Stimulated activated naive CD8-positive, alpha-beta T cell treated with anti-CD3 and anti-CD28 coated beads, Interleukin-15, Interleukin-2, amounts not matched to agents 100 ng/mL and 50 ng/mL, for 24 hours (primary cell): Measurements from ENCODE around the gene SOD1.
A peak's percentile ranks its signal among the peaks of the same experiment; 100 is the strongest.
"Not testable (repeated sequence)": the region's sequence is repeated elsewhere in the genome, so short reads cannot be mapped to it uniquely, and the experiment has no call there.

Experiments
- H3K27ac Mint-ChIP-seq: one replicate; pipeline ENCODE4 v1.8.0; 2021; ENCODE audit warnings: mild to moderate bottlenecking, mixed read lengths
- H3K27me3 Mint-ChIP-seq: one replicate; pipeline ENCODE4 v1.8.0; 2021; ENCODE audit warnings: mixed read lengths
- H3K36me3 Mint-ChIP-seq: one replicate; pipeline ENCODE4 v1.8.0; 2021; ENCODE audit warnings: low read depth, mixed read lengths
- H3K4me1 Mint-ChIP-seq: one replicate; pipeline ENCODE4 v1.8.0; 2021; ENCODE audit warnings: low read depth, mixed read lengths
- H3K4me3 Mint-ChIP-seq: one replicate; pipeline ENCODE4 v1.8.0; 2021; ENCODE audit warnings: mild to moderate bottlenecking, mixed read lengths
- H3K9me3 Mint-ChIP-seq: one replicate; pipeline ENCODE4 v1.8.0; 2021; ENCODE audit warnings: mixed read lengths

Gene SOD1

DNA sequence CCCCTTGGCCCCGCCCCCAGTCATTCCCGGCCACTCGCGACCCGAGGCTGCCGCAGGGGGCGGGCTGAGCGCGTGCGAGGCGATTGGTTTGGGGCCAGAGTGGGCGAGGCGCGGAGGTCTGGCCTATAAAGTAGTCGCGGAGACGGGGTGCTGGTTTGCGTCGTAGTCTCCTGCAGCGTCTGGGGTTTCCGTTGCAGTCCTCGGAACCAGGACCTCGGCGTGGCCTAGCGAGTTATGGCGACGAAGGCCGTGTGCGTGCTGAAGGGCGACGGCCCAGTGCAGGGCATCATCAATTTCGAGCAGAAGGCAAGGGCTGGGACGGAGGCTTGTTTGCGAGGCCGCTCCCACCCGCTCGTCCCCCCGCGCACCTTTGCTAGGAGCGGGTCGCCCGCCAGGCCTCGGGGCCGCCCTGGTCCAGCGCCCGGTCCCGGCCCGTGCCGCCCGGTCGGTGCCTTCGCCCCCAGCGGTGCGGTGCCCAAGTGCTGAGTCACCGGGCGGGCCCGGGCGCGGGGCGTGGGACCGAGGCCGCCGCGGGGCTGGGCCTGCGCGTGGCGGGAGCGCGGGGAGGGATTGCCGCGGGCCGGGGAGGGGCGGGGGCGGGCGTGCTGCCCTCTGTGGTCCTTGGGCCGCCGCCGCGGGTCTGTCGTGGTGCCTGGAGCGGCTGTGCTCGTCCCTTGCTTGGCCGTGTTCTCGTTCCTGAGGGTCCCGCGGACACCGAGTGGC lies at the start of gene SOD1:
SOD1 (plus strand) TSS at position 158 of the 723 bp plus-strand sequence; CDS start at position 235, 77 bp downstream.
- H3K27ac Mint-ChIP-seq: peak within 1 kb of the TSS; percentile 99
- H3K4me1 Mint-ChIP-seq: peaks cover 72% of the 10 kb centered on the region
- no peaks in the 10 kb centered on the region for H3K27me3 Mint-ChIP-seq
- peaks cover 41% of the 10 kb centered on the region for H3K36me3 Mint-ChIP-seq
- H3K4me3 Mint-ChIP-seq: peak within 1 kb of the TSS; percentile 96
- H3K9me3 Mint-ChIP-seq: no peaks in the 10 kb centered on the region

DNA sequence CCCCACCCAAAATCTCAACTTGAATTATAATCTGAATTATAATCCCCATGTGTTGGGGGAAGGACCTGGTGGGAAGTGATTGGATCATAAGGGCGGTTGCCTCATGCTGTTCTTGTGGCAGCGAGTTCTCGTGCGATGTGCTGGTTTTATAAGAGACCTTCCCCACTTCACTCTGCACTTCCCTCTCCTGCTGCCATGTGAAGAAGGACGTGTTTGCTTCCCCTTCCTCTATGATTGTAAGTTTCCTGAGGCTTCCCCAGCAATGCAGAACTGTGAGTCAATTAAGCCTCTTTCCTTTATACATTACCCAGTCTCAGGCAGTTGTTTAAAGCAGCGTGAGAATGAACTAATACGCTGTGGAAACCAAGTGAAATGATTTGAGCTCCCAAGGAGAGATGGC lies 48.0 kb upstream of the SOD1 start:
- peaks cover 4% of the 10 kb centered on the region for H3K9me3 Mint-ChIP-seq
- H3K36me3 Mint-ChIP-seq: peaks cover 4% of the 10 kb centered on the region
- no peak overlapping the region for H3K27ac Mint-ChIP-seq
- peaks cover 15% of the 10 kb centered on the region for H3K27me3 Mint-ChIP-seq
- H3K4me1 Mint-ChIP-seq: peaks cover 5% of the 10 kb centered on the region
- no peak overlapping the region for H3K4me3 Mint-ChIP-seq

DNA sequence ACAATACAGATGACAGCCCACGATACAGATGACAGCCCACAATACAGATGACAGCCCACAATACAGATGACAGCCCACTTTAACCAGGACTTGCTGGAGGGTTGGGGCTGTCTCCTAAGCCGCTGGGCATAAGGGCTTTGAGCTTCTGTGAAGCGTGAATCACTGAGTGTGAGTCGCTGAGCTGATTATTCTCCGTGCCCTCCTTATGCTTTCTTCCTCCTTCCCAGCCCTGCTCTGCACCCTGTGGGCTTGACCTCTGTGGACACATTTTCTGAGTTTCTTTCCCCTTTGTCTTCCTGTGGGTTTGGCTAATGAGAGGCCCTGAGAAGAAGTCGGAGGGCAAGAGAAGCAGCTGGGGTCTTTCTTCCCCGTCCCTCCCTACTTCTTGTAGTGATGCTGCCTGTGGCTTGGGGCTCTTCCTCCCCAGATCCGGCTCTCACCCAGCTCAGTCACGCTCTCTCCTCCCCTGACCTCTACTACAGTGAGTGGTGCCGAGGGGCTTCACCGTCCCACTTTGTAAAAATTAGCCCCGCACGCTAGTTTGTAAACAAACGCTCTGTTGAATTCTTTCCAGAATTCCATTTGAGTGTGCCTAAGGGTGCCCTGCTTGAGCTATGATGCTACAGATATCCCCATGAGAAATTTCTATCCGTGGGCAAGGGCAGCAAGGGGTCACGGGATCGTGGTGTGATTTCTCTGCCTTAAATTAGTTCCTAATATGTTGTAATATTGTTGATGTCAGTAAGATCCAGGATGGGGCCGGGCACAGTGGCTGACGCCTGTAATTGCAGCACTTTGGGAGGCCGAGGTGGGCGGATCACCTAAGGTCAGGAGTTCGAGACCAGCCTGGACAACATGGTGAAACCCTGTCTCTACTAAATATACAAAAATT lies 46.4 kb upstream of the SOD1 start:
- Mint-ChIP-seq H3K4me1 (peaks cover 5% of the 10 kb centered on the region), H3K27me3 (peaks cover 15% of the 10 kb centered on the region), H3K4me3 (no peak overlapping the region), H3K27ac (no peak overlapping the region), H3K36me3 (peaks cover 4% of the 10 kb centered on the region), H3K9me3 (peaks cover 4% of the 10 kb centered on the region)

DNA sequence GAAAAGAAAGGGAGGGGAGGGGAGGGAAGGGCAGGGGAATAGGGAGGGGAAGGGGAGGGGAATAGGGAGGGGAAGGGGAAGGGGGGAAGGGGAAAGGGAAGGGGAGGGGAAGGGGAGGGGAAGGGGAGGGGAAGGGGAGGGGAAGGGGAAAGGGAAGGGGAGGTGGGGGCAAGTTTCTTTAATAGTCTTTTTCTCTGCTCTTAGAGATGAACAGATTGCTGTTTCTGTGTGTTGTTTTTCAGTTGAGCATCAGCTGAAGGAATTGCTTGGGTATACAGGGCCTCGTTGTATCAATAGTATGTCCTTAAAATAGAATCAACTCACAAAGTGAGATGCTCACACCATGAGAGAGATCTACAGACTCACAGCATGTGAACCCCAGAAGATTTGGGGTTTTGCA lies 44.8 kb upstream of the SOD1 start:
- no peak overlapping the region for H3K4me3 Mint-ChIP-seq
- H3K4me1 Mint-ChIP-seq: peaks cover 5% of the 10 kb centered on the region
- no peak overlapping the region for H3K27ac Mint-ChIP-seq
- peaks cover 4% of the 10 kb centered on the region for H3K36me3 Mint-ChIP-seq
- H3K27me3 Mint-ChIP-seq: peaks cover 15% of the 10 kb centered on the region
- peaks cover 7% of the 10 kb centered on the region for H3K9me3 Mint-ChIP-seq

DNA sequence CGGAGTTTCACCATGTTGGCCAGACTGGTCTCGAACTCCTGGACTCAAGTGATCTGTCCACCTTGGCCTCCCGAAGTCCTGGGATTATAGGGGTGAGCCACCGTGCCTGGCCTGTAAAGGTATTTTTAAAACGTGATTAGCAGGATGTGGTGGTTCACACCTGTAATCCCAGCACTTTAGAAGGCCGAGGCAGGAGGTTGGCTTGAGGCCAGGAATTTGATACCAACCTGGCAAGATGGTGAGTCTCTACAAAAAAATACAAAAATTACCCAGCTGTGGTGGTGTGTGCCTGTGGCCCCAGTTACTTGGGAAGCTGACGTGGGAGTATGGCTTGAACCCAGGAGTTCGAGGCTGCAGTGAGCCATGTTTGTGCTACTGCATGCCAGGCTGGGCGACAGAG lies 43.3 kb upstream of the SOD1 start:
- Mint-ChIP-seq H3K4me1 (peaks cover 5% of the 10 kb centered on the region), H3K27ac (no peak overlapping the region), H3K9me3 (peaks cover 7% of the 10 kb centered on the region), H3K4me3 (no peak overlapping the region), H3K27me3 (peaks cover 12% of the 10 kb centered on the region), H3K36me3 (peaks cover 4% of the 10 kb centered on the region)

DNA sequence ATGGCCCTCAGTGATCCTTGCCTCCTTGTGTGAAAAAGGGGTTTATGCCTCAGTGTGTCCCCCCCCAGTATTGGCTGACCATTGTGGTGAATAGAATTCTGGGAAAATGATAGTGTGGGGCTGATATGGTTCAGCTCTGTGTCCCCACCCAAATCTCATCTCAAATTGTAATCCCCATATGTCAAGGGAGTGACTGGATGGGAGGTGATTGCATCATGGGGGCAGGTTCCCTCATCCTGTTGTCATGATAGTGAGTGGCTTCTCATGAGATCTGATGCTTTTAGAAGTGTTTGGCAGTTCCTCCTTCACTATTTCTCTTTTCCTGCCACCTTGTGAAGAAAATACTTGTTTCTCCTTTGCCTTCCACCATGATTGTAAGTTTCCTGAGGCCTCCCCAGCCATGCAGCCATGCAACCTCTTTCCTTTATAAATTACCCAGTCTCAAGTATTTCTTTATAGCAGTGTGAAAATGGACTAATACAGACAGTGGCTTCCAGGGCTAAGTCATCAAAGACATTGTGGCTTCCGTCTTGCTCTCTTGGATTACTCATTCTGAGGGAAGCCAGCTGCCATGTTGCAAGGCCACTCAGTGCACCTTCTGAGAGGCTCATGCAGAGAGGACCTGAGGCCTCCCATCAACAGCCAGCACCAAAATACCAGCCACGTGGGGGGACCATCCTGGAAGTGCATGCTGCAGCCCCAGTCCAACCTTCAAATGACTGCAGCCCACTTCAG lies 40.6 kb upstream of the SOD1 start:
- Mint-ChIP-seq H3K36me3 (no peaks in the 10 kb centered on the region), H3K27ac (no peak overlapping the region)

DNA sequence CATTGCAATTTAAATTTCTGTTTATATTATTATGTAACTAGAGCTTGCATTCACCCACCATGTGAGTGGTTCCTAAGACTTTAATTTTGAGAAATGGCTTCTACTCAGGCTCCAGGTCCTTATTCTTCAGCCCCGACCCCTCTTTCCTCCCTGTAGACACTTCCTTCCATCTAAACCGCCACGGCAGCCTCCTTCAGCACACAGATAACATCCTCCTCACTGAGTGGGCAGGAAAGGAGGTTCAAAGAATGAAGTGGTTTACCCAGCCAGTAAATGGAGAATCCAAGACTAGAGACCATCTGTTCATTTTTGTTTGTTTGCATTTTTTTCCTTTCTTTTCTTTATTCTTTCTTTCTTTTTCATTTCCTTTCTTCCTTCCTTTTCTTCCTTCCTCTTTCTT lies 37.1 kb upstream of the SOD1 start:
- H3K27me3 Mint-ChIP-seq: no peaks in the 10 kb centered on the region
- H3K4me3 Mint-ChIP-seq: no peak overlapping the region
- peak overlapping the region; percentile 39 for H3K27ac Mint-ChIP-seq
- peaks cover 4% of the 10 kb centered on the region for H3K9me3 Mint-ChIP-seq
- H3K36me3 Mint-ChIP-seq: no peaks in the 10 kb centered on the region
- H3K4me1 Mint-ChIP-seq: peaks cover 6% of the 10 kb centered on the region

More for the DNA sequence above, 40.6 kb upstream of the SOD1 start:
- H3K9me3 Mint-ChIP-seq: peaks cover 4% of the 10 kb centered on the region
- no peaks in the 10 kb centered on the region for H3K27me3 Mint-ChIP-seq
- peaks cover 6% of the 10 kb centered on the region for H3K4me1 Mint-ChIP-seq
- no peak overlapping the region for H3K4me3 Mint-ChIP-seq

DNA sequence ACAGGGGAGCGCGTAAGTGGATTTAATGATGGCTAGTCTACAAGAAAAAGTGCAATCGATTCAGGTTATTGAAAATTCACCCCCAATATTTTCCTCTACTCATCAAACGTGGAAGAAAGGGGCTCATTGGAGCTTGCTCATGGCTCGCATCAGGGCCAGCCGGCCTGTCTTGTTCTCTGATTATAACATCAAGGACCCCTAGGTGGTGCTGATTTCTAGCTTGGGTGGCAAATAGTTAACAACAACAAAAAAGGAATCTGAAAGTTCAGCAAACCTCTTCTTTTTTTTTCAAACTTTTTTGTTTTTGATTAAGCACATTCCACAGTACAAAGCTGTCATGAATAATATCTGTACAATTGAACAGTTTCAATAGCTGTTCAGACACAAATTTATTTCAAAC lies 35.8 kb upstream of the SOD1 start:
- H3K4me1 Mint-ChIP-seq: peaks cover 6% of the 10 kb centered on the region
- H3K27ac Mint-ChIP-seq: no peak overlapping the region
- H3K9me3 Mint-ChIP-seq: peaks cover 4% of the 10 kb centered on the region
- H3K27me3 Mint-ChIP-seq: peaks cover 3% of the 10 kb centered on the region
- H3K36me3 Mint-ChIP-seq: no peaks in the 10 kb centered on the region
- H3K4me3 Mint-ChIP-seq: no peak overlapping the region

DNA sequence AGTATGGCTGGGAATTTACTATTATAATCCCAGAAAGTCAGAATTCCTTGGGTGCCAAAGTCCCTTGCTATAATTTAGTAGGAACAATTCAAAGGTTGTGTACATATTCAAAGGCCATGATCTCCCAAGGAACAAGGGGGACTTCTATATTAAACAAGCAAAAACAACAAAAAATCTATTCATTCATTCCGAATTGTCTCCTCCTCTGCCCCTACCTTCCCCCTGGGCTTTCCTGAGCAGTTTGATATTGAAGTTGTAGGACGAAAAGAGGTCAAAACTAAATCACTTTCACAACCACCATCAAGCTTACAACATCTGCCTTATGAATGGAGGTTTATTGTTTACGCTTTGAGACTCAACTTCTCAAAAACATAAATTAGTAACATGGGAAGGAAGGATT lies 35.3 kb upstream of the SOD1 start:
- H3K4me3 Mint-ChIP-seq: no peak overlapping the region
- H3K4me1 Mint-ChIP-seq: peaks cover 6% of the 10 kb centered on the region
- peaks cover 3% of the 10 kb centered on the region for H3K27me3 Mint-ChIP-seq
- H3K9me3 Mint-ChIP-seq: peaks cover under 1% of the 10 kb centered on the region
- H3K36me3 Mint-ChIP-seq: no peaks in the 10 kb centered on the region
- H3K27ac Mint-ChIP-seq: no peak overlapping the region

DNA sequence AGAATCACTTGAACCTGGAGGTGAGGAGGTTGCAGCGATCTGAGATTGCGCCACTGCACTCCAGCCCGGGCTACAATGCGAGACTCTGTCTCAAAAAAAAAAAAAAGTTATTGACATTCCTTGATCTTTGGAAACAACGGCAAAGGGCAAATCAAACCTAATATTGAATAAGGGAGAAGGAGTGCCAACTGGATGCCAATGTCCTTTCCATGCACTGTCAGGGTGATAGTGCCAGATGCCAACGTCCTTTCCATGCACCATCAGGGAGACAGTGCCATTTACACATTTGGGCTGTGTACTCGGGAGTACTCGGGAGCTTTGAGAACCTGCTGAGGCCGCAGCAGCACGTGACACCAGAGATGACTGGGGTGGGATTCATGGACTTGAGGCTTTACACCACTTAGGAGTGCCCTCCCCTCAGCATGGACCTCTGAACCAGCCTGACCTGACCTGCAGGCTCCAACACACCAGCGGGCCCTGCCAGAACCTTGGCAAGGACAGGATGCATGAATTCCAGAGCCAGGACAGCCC lies 34.5 kb upstream of the SOD1 start:
- no peak overlapping the region for H3K27ac Mint-ChIP-seq
- peaks cover 3% of the 10 kb centered on the region for H3K27me3 Mint-ChIP-seq
- peaks cover 6% of the 10 kb centered on the region for H3K4me1 Mint-ChIP-seq
- no peak overlapping the region for H3K4me3 Mint-ChIP-seq
- H3K36me3 Mint-ChIP-seq: no peaks in the 10 kb centered on the region
- no peaks in the 10 kb centered on the region for H3K9me3 Mint-ChIP-seq

DNA sequence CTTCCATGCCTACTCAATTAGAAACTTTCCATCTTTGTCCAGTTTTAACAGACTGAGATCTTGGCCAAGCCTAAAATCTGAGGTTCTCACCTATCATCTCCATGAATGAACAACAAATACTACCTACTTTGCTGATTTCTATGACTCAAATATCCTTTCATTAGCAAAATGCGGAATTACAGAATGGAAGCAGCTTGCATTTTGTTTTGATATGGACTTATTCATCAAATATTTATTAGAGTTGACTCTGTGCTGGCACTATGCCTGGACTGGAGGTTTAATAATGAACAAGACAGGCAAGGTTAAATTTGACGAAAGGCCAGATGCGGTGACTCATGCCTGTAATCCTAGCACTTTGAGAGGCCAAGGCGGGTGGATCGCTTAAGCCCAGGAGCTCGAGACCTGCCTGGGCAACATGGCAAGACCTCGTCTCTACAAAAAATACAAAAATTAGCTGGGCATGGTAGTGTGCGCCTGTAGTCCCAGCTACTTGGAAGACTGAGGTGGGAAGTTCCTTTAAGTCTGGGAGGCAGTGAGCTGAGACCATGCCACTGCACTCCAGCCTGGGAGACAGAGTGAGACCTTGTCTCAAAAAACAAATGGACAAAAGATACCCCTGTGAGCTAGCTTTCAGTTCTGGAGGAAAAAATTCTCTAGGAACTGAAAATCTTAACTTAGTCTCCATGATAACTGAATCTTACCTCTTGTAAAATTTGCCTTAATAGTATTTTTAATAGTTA lies 29.4 kb upstream of the SOD1 start:
- no peaks in the 10 kb centered on the region for H3K4me1 Mint-ChIP-seq
- H3K36me3 Mint-ChIP-seq: no peaks in the 10 kb centered on the region
- H3K27me3 Mint-ChIP-seq: peaks cover 3% of the 10 kb centered on the region
- H3K27ac Mint-ChIP-seq: no peak overlapping the region
- H3K9me3 Mint-ChIP-seq: no peaks in the 10 kb centered on the region
- no peak overlapping the region for H3K4me3 Mint-ChIP-seq

DNA sequence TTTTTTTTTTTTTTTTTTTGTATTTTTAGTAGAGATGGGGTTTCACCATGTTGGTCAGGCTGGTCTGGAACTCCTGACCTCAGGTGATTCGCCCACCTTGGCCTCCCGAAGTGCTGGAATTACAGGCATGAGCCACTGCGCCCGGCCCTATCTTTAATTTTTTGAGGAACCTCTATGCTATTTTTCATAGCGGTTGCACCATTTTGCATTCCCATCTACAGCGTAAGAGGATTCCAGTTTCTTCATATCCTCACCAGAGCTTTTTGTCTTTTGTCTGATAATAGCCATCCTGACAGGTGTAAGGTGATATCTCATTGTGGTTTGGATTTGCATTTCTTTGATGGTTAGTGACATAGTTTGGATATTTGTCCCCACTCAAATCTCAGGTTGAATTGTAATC lies 27.6 kb upstream of the SOD1 start:
- not testable (repeated sequence) for H3K27me3 Mint-ChIP-seq, H3K27ac Mint-ChIP-seq, H3K4me3 Mint-ChIP-seq, H3K4me1 Mint-ChIP-seq, H3K36me3 Mint-ChIP-seq, H3K9me3 Mint-ChIP-seq

DNA sequence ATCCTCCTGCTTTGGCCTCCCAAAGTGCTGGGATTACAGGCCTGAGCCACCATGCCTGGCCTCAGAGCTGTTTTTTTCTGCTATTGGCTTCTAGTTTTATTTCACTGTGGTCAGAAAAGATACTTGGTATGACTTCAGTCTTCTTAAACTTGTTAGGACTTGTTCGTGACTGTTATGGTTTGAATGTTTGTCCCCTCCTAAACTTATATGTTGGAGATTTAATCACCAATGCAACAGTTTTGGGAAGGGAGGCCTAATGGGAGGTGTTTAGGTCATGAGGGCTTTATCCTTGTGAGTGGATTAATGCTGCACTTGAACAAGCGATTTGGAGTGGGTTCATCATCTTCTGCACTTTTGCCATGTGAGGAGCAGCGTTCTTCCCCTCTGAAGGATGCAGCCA lies 24.5 kb upstream of the SOD1 start:
- no peaks in the 10 kb centered on the region for H3K36me3 Mint-ChIP-seq
- no peak overlapping the region for H3K4me3 Mint-ChIP-seq
- H3K27me3 Mint-ChIP-seq: peaks cover 4% of the 10 kb centered on the region
- no peak overlapping the region for H3K27ac Mint-ChIP-seq
- H3K4me1 Mint-ChIP-seq: no peaks in the 10 kb centered on the region
- no peaks in the 10 kb centered on the region for H3K9me3 Mint-ChIP-seq

DNA sequence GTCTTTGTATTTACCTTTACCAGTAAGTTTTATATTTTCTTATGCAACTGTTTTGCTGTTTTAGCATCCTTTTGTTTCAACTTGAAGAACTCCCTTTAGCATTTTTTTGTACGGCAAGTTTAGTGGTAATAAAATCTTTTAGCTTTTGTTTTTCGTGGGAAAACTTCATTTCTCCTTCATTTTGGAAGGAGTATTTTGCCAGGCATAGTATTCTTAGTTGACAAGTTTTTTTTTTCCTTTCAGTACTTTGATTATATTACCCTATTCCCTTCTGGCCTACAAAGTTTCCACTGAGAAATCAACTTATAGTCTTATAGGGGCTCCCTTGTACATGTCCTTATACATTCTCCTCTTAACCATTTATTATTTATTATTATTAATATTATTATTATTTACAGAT lies 22.6 kb upstream of the SOD1 start:
- Mint-ChIP-seq H3K9me3 (no peaks in the 10 kb centered on the region), H3K4me3 (no peak overlapping the region), H3K36me3 (no peaks in the 10 kb centered on the region), H3K27ac (no peak overlapping the region), H3K4me1 (no peaks in the 10 kb centered on the region), H3K27me3 (peaks cover 4% of the 10 kb centered on the region)
